Activated B cell treated with CpG ODN at 0.5 μM for 24 hours (primary cell): ENCODE results near the gene ZNF444. TPM values are rescaled to one million over a fixed set of nuclear protein-coding genes. Genes with fewer than 3 reads are reported as not detected.

Experiments
- ATAC-seq: fragments of 200-7000 bp; cut with Tn5 transposase; one replicate; pipeline ENCODE4 v1.10.0; 2021; ENCODE audit warnings: low read depth, mild to moderate bottlenecking, moderate library complexity
- CTCF ChIA-PET: fragments of 350-600 bp; sonication (Branson Sonifier 250); formaldehyde crosslinking; loops from one replicate; lab custom pipeline; 2021; ENCODE audit warnings: antibody characterized with exemption; lab: Charles Lee
- POLR2A ChIA-PET: fragments of 350-600 bp; sonication (Branson Sonifier 250); formaldehyde crosslinking; loops from one replicate; lab custom pipeline; 2021; ENCODE audit warnings: antibody characterized with exemption; lab: Charles Lee
- DNase-seq: peaks from one replicate; pipeline ENCODE4 v3.0.0; 2022
- H3K27ac Mint-ChIP-seq: one replicate; pipeline ENCODE4 v1.8.0; 2020; ENCODE audit warnings: mixed read lengths
- H3K27me3 Mint-ChIP-seq: one replicate; pipeline ENCODE4 v1.8.0; 2021; ENCODE audit warnings: mixed read lengths
- H3K36me3 Mint-ChIP-seq: one replicate; pipeline ENCODE4 v1.8.0; 2021; ENCODE audit warnings: low read depth, mixed read lengths
- H3K4me1 Mint-ChIP-seq: one replicate; pipeline ENCODE4 v1.8.0; 2021; ENCODE audit warnings: mixed read lengths
- H3K4me3 Mint-ChIP-seq: one replicate; pipeline ENCODE4 v1.8.0; 2020; ENCODE audit warnings: mild to moderate bottlenecking, mixed read lengths
- H3K9me3 Mint-ChIP-seq: one replicate; pipeline ENCODE4 v1.8.0; 2020; ENCODE audit warnings: mixed read lengths
- CTCF ChIP-seq: fragments of 200-600 bp; IDR thresholded peaks from one replicate; pipeline ENCODE4 v1.8.0; 2022; ENCODE audit warnings: antibody characterized with exemption, mild to moderate bottlenecking
- intact Hi-C: fragments of 100-400 bp; cut with micrococcal nuclease; formaldehyde crosslinking; loops from one replicate; pipeline ENCODE4 v1.15.1; 2024
- total RNA-seq: library from RNA; stranded (reverse); gene quantifications from 2 replicates; pipeline ENCODE4 v1.2.3, GENCODE V29; 2022

The ZNF444 gene
- total RNA-seq, 1 donor from 2014 or later = 32.1 TPM

GRCh38 chr19:56099638-56100539, 41.2 kb upstream of the ZNF444 start:
- Mint-ChIP-seq H3K36me3 (peaks cover 42% of the 10 kb centered on the region), H3K4me1 (peaks cover 8% of the 10 kb centered on the region), H3K4me3 (no peak overlapping the region), H3K27ac (no peak overlapping the region), H3K27me3 (no peaks in the 10 kb centered on the region), H3K9me3 (no peaks in the 10 kb centered on the region)
- intact Hi-C loops = no loop called here
- ATAC-seq (no peak), DNase-seq (no peak)
- POLR2A ChIA-PET = no interaction called here
- CTCF ChIA-PET = no interaction called here
- TF ChIP-seq CTCF = no peak

- no peaks in the 10 kb centered on the region for H3K9me3 Mint-ChIP-seq
- intact Hi-C loops = no loop called here
- DNase-seq (no peak), ATAC-seq (no peak)
- H3K27ac Mint-ChIP-seq = no peak overlapping the region
- no peaks in the 10 kb centered on the region for H3K27me3 Mint-ChIP-seq
- H3K36me3 Mint-ChIP-seq = peaks cover 38% of the 10 kb centered on the region
- H3K4me1 Mint-ChIP-seq = peaks cover 18% of the 10 kb centered on the region
- CTCF ChIA-PET = no interaction called here
- H3K4me3 Mint-ChIP-seq = no peak overlapping the region
- no peak for TF ChIP-seq CTCF
- POLR2A ChIA-PET = interaction anchor here (0.7 kb wide), 1 partner anchor 213 kb away, joined by 3 read pairs; no protein-coding TSS in a partner anchor
Measured at GRCh38 chr19:56101095-56101494, 40.0 kb upstream of the ZNF444 start.

GRCh38 chr19:56101746-56102535, 39.1 kb upstream of the ZNF444 start:
- Mint-ChIP-seq H3K4me1 (peaks cover 26% of the 10 kb centered on the region), H3K4me3 (no peak overlapping the region), H3K27ac (no peak overlapping the region), H3K36me3 (peaks cover 42% of the 10 kb centered on the region), H3K9me3 (no peaks in the 10 kb centered on the region), H3K27me3 (no peaks in the 10 kb centered on the region)
- intact Hi-C loops = no loop called here
- DNase-seq (no peak), ATAC-seq (no peak)
- POLR2A ChIA-PET = interaction anchor here (0.7 kb wide), 1 partner anchor 212 kb away, joined by 3 read pairs; no protein-coding TSS in a partner anchor
- no peak for TF ChIP-seq CTCF
- CTCF ChIA-PET = no interaction called here

- ChIA-PET CTCF (no interaction called here), POLR2A (no interaction called here)
- peaks cover 40% of the 10 kb centered on the region for H3K36me3 Mint-ChIP-seq
- H3K27me3 Mint-ChIP-seq = no peaks in the 10 kb centered on the region
- TF ChIP-seq CTCF = no peak
- no peak overlapping the region for H3K4me3 Mint-ChIP-seq
- ATAC-seq (no peak), DNase-seq (no peak)
- H3K4me1 Mint-ChIP-seq = peaks cover 35% of the 10 kb centered on the region
- H3K9me3 Mint-ChIP-seq = no peaks in the 10 kb centered on the region
- H3K27ac Mint-ChIP-seq = no peak overlapping the region
- intact Hi-C loops = no loop called here
Measured at GRCh38 chr19:56103027-56103614, 38.0 kb upstream of the ZNF444 start.
